GM23248 (cell line): ENCODE data around the gene RNF138. TPM values are rescaled to one million over a fixed set of nuclear protein-coding genes. Genes with fewer than 3 reads are reported as not detected.

ENCODE experiments used
- DNase-seq: peaks from one replicate; pipeline ENCODE4 v3.0.0-alpha.2; 2015
- H2AFZ ChIP-seq: fragments of 200-600 bp; sonication (generic); 2 replicates; pipeline ENCODE4 v1.6.1; 2016; ENCODE audit warnings: antibody characterized with exemption
- H3F3A ChIP-seq: fragments of 200-600 bp; sonication (generic); 2 replicates; pipeline ENCODE4 v1.6.1; 2016; ENCODE audit warnings: mild to moderate bottlenecking, antibody characterized with exemption, mixed run types; ENCODE audit not compliant: insufficient read depth
- H3K27ac ChIP-seq: fragments of 200-600 bp; sonication (generic); 2 replicates; pipeline ENCODE4 v1.5.1; 2016; ENCODE audit warnings: mild to moderate bottlenecking
- H3K27me3 ChIP-seq: fragments of 200-600 bp; sonication (generic); replicated peaks from 2 replicates; pipeline ENCODE4 v1.6.1; 2016; ENCODE audit warnings: mild to moderate bottlenecking; ENCODE audit not compliant: insufficient read depth
- H3K36me3 ChIP-seq: fragments of 200-600 bp; sonication (generic); 2 replicates; pipeline ENCODE4 v1.6.1; 2016; ENCODE audit warnings: low read depth, mild to moderate bottlenecking
- H3K4me1 ChIP-seq: fragments of 200-600 bp; sonication (generic); 2 replicates; pipeline ENCODE4 v1.6.1; 2016; ENCODE audit warnings: mild to moderate bottlenecking; ENCODE audit not compliant: insufficient read depth
- H3K4me2 ChIP-seq: fragments of 200-600 bp; sonication (generic); one replicate; pipeline ENCODE4 v1.6.1; 2016; ENCODE audit warnings: mild to moderate bottlenecking; ENCODE audit not compliant: unreplicated experiment
- H3K4me3 ChIP-seq: fragments of 200-600 bp; sonication (generic); 2 replicates; pipeline ENCODE4 v1.5.1; 2016; ENCODE audit warnings: mild to moderate bottlenecking
- H3K79me2 ChIP-seq: fragments of 200-600 bp; sonication (generic); 2 replicates; pipeline ENCODE4 v1.6.1; 2016; ENCODE audit warnings: mild to moderate bottlenecking; ENCODE audit not compliant: insufficient read depth
- H3K9ac ChIP-seq: fragments of 200-600 bp; sonication (generic); 2 replicates; pipeline ENCODE4 v1.6.1; 2016; ENCODE audit warnings: mild to moderate bottlenecking
- H3K9me2 ChIP-seq: fragments of 200-600 bp; sonication (generic); 2 replicates; pipeline ENCODE4 v1.6.1; 2016; ENCODE audit warnings: mixed run types, mild to moderate bottlenecking, moderate library complexity; ENCODE audit not compliant: insufficient read depth
- H3K9me3 ChIP-seq: fragments of 200-600 bp; sonication (generic); one replicate; pipeline ENCODE4 v1.6.1; 2017; ENCODE audit warnings: low read depth
- H4K20me1 ChIP-seq: fragments of 200-600 bp; sonication (generic); 2 replicates; pipeline ENCODE4 v1.6.0; 2016; ENCODE audit not compliant: insufficient read depth
- EZH2 ChIP-seq: fragments of 200-600 bp; sonication (generic); IDR thresholded peaks from 2 replicates; pipeline ENCODE4 v1.6.1; 2018; ENCODE audit warnings: antibody characterized with exemption, mild to moderate bottlenecking; ENCODE audit not compliant: insufficient read depth, poor library complexity, severe bottlenecking
- EZH2phosphoT487 ChIP-seq: fragments of 200-600 bp; sonication (generic); IDR thresholded peaks from 2 replicates; pipeline ENCODE4 v1.6.1; 2018; ENCODE audit warnings: antibody characterized with exemption, moderate library complexity, mild to moderate bottlenecking, low read depth; ENCODE audit not compliant: insufficient read depth
- WGBS, 2 experiments: methylation state at CpG; one replicate each; pipeline ENCODE4 v1.1.6; 2015 to 2017; ENCODE audit warnings: low lambda C conversion rate in 2 of 2, low coverage in 1 of 2; ENCODE audit errors: missing lambda C conversion rate in 2 of 2; 5-methylcytosine and 5-hydroxymethylcytosine counted together
- in situ Hi-C: fragments of 300-500 bp; cut with MboI; formaldehyde crosslinking; loops from 2 replicates; pipeline ENCODE4 v1.15.0; 2020
- polyA plus RNA-seq: library from polyadenylated mRNA; unstranded; fragments of >200 nt; fragmentation: Nextera tagmentation; extraction: Ambion mirVana; gene quantifications from 2 replicates; pipeline ENCODE4 v1.2.1, GENCODE V29; 2016
- total RNA-seq: library from RNA; depleted of rRNA; stranded (reverse); fragments of >200 nt; shearing (Covaris generic); gene quantifications from 2 replicates; pipeline ENCODE4 v1.2.3, GENCODE V29; 2014

Gene RNF138
- total and polyA plus RNA-seq, 2 experiments from 2014 or later: 15.4 to 26.4 TPM

- H3K79me2 ChIP-seq: peaks cover 52% of the 10 kb centered on the region
- H3K4me1 ChIP-seq: peaks cover 11% of the 10 kb centered on the region; the same call in 1 of the 2 replicates
- H3K36me3 ChIP-seq: no peaks in the 10 kb centered on the region
- H2AFZ ChIP-seq: peak overlapping the region; percentile 78
- peak overlapping the region; percentile 92 for H3K4me3 ChIP-seq
- H3K9me3 ChIP-seq: no peaks in the 10 kb centered on the region
- peaks cover 12% of the 10 kb centered on the region for H3F3A ChIP-seq
- no peaks in the 10 kb centered on the region for H3K27me3 ChIP-seq
- in situ Hi-C loops: no loop called here
- H3K27ac ChIP-seq: peak overlapping the region; percentile 88
- no peaks in the 10 kb centered on the region for H3K9me2 ChIP-seq
- TF ChIP-seq EZH2: no peak
- DNase-seq: peak; percentile 86
- H3K9ac ChIP-seq: peak overlapping the region; percentile 97
- H3K4me2 ChIP-seq: peak overlapping the region; percentile 93
- H4K20me1 ChIP-seq: no peaks in the 10 kb centered on the region
- WGBS, 2 experiments: 1% methylated on average over 31 to 32 of the region's 32 CpGs
Observed at GRCh38 chr18:32093102-32093511, 1.4 kb downstream of the RNF138 start.

- WGBS, 2 experiments: 19 to 24% methylated on average over 7 of the region's 7 CpGs
- Histone ChIP-seq H4K20me1 (no peaks in the 10 kb centered on the region), H3K4me2 (peak overlapping the region; percentile 93), H3K4me3 (peak overlapping the region; percentile 92), H3K9me3 (no peaks in the 10 kb centered on the region), H3K9ac (peak overlapping the region; percentile 97), H3K9me2 (no peaks in the 10 kb centered on the region), H3K4me1 (peaks cover 11% of the 10 kb centered on the region; the same call in 1 of the 2 replicates), H3K27me3 (no peaks in the 10 kb centered on the region), H3K27ac (peak overlapping the region; percentile 88), H3K36me3 (no peaks in the 10 kb centered on the region), H3F3A (peaks cover 12% of the 10 kb centered on the region), H2AFZ (peak overlapping the region; percentile 78), H3K79me2 (peaks cover 56% of the 10 kb centered on the region)
- TF ChIP-seq EZH2phosphoT487: no peak
- TF ChIP-seq EZH2: no peak
- DNase-seq: no peak
- in situ Hi-C loops: no loop called here
Observed at GRCh38 chr18:32093523-32093922, 1.8 kb downstream of the RNF138 start.

- Histone ChIP-seq H3K4me3 (no peak overlapping the region), H3K4me2 (no peak overlapping the region), H3K79me2 (peaks cover 74% of the 10 kb centered on the region), H3K4me1 (peaks cover 11% of the 10 kb centered on the region; the same call in 1 of the 2 replicates), H2AFZ (no peak overlapping the region), H3F3A (peaks cover 12% of the 10 kb centered on the region), H4K20me1 (no peaks in the 10 kb centered on the region), H3K9ac (no peak overlapping the region), H3K27ac (no peak overlapping the region), H3K27me3 (no peaks in the 10 kb centered on the region), H3K36me3 (no peaks in the 10 kb centered on the region), H3K9me3 (no peaks in the 10 kb centered on the region), H3K9me2 (no peaks in the 10 kb centered on the region)
- no peak for DNase-seq
- in situ Hi-C loops: no loop called here
- no peak for TF ChIP-seq EZH2phosphoT487
- no peak for TF ChIP-seq EZH2
- WGBS, 2 experiments: 86 to 90% methylated on average over 7 of the region's 7 CpGs
Observed at GRCh38 chr18:32095192-32095899, 3.7 kb downstream of the RNF138 start.

GRCh38 chr18:32095900-32096229 is 4.2 kb downstream of the RNF138 start:
- H3F3A ChIP-seq: peaks cover 12% of the 10 kb centered on the region
- H3K36me3 ChIP-seq: no peaks in the 10 kb centered on the region

GRCh38 chr18:32096946-32097345 is 5.3 kb downstream of the RNF138 start:
- no peaks in the 10 kb centered on the region for H4K20me1 ChIP-seq
- H3K9me3 ChIP-seq: no peaks in the 10 kb centered on the region
- H3K4me3 ChIP-seq: no peak overlapping the region
- H3K4me1 ChIP-seq: peaks cover 8% of the 10 kb centered on the region; the same call in 1 of the 2 replicates
- 98% methylated on average over 2 of the region's 2 CpGs for WGBS, 2 experiments
- no peak for DNase-seq
- H3K27ac ChIP-seq: no peak overlapping the region
- peaks cover 8% of the 10 kb centered on the region for H3F3A ChIP-seq
- no peak overlapping the region for H3K4me2 ChIP-seq
- in situ Hi-C loops: no loop called here
- no peak for TF ChIP-seq EZH2
- TF ChIP-seq EZH2phosphoT487: no peak
- no peaks in the 10 kb centered on the region for H3K27me3 ChIP-seq
- H3K9me2 ChIP-seq: no peaks in the 10 kb centered on the region
- no peak overlapping the region for H2AFZ ChIP-seq
- H3K9ac ChIP-seq: no peak overlapping the region
- H3K36me3 ChIP-seq: no peaks in the 10 kb centered on the region
- peaks cover 90% of the 10 kb centered on the region for H3K79me2 ChIP-seq

More at GRCh38 chr18:32095900-32096229, 4.2 kb downstream of the RNF138 start:
- Histone ChIP-seq H2AFZ (no peak overlapping the region), H3K4me2 (no peak overlapping the region), H3K27me3 (no peaks in the 10 kb centered on the region), H3K4me3 (no peak overlapping the region), H3K4me1 (peaks cover 11% of the 10 kb centered on the region; the same call in 1 of the 2 replicates), H4K20me1 (no peaks in the 10 kb centered on the region), H3K9me2 (no peaks in the 10 kb centered on the region), H3K9me3 (no peaks in the 10 kb centered on the region), H3K79me2 (peaks cover 79% of the 10 kb centered on the region), H3K27ac (no peak overlapping the region), H3K9ac (no peak overlapping the region)
- TF ChIP-seq EZH2phosphoT487: no peak
- no peak for TF ChIP-seq EZH2
- 88 to 96% methylated on average over 4 of the region's 4 CpGs for WGBS, 2 experiments
- no peak for DNase-seq
- in situ Hi-C loops: no loop called here
